Central memory CD8-positive, alpha-beta T cell (primary cell): Measurements from ENCODE around the gene PCDHB2.
"Not testable (repeated sequence)": the region's sequence is repeated elsewhere in the genome, so short reads cannot be mapped to it uniquely, and the experiment has no call there.

Source experiments
- ATAC-seq: fragments of 150-1000 bp; cut with Tn5 transposase; replicated peaks from 2 replicates; pipeline ENCODE4 v1.10.0; 2022; ENCODE audit warnings: mild to moderate bottlenecking, moderate FRiP score, moderate number of reproducible peaks; ENCODE audit not compliant: poor library complexity, severe bottlenecking; ENCODE audit errors: extremely low read depth
- DNase-seq, 2 donors: peaks; one replicate each; pipeline ENCODE4 v3.0.0; 2021; ENCODE audit warnings: low spot score in 2 of 2
- H3K27ac Mint-ChIP-seq: one replicate; pipeline ENCODE4 v1.8.0; 2022; ENCODE audit warnings: low read depth, mild to moderate bottlenecking, moderate library complexity, mixed read lengths
- H3K27me3 Mint-ChIP-seq: one replicate; pipeline ENCODE4 v1.8.0; 2022; ENCODE audit warnings: mixed read lengths
- H3K36me3 Mint-ChIP-seq: one replicate; pipeline ENCODE4 v1.8.0; 2022; ENCODE audit warnings: mild to moderate bottlenecking, moderate library complexity, mixed read lengths; ENCODE audit not compliant: insufficient read depth
- H3K4me1 Mint-ChIP-seq: one replicate; pipeline ENCODE4 v1.8.0; 2022; ENCODE audit warnings: mixed read lengths
- H3K4me3 Mint-ChIP-seq: one replicate; pipeline ENCODE4 v1.8.0; 2022; ENCODE audit warnings: mild to moderate bottlenecking, moderate library complexity, mixed read lengths
- H3K9me3 Mint-ChIP-seq: one replicate; pipeline ENCODE4 v1.8.0; 2022; ENCODE audit warnings: mixed read lengths

PCDHB2 gene

GRCh38 chr5:141102471-141102870, 8.1 kb downstream of the PCDHB2 start:
- DNase-seq, H3K4me1 Mint-ChIP-seq, H3K36me3 Mint-ChIP-seq, H3K9me3 Mint-ChIP-seq, H3K4me3 Mint-ChIP-seq, H3K27ac Mint-ChIP-seq, ATAC-seq: not testable (repeated sequence)
- peaks cover 19% of the 10 kb centered on the region for H3K27me3 Mint-ChIP-seq

GRCh38 chr5:141105350-141105749, 10.9 kb downstream of the PCDHB2 start:
- H3K27me3 Mint-ChIP-seq: peaks cover 4% of the 10 kb centered on the region

GRCh38 chr5:141119250-141119649, 24.8 kb downstream of the PCDHB2 start:
- no peak overlapping the region for H3K4me3 Mint-ChIP-seq
- H3K9me3 Mint-ChIP-seq: peaks cover 12% of the 10 kb centered on the region
- H3K4me1 Mint-ChIP-seq: no peaks in the 10 kb centered on the region
- no peak for DNase-seq
- ATAC-seq: no peak
- no peaks in the 10 kb centered on the region for H3K36me3 Mint-ChIP-seq
- no peak overlapping the region for H3K27ac Mint-ChIP-seq
- peaks cover 25% of the 10 kb centered on the region for H3K27me3 Mint-ChIP-seq

More at GRCh38 chr5:141105350-141105749, 10.9 kb downstream of the PCDHB2 start:
- no peaks in the 10 kb centered on the region for H3K9me3 Mint-ChIP-seq
- H3K36me3 Mint-ChIP-seq: no peaks in the 10 kb centered on the region
- DNase-seq (no peak), ATAC-seq (no peak)
- no peak overlapping the region for H3K27ac Mint-ChIP-seq
- H3K4me1 Mint-ChIP-seq: no peaks in the 10 kb centered on the region
- H3K4me3 Mint-ChIP-seq: no peak overlapping the region

GRCh38 chr5:141121563-141121962, 27.1 kb downstream of the PCDHB2 start, which contains the start of gene PCDHB4:
TSS of gene PCDHB4 (plus strand) at chr5:141121818. CDS start at chr5:141121999, 181 bp downstream.
- Mint-ChIP-seq H3K9me3 (peaks cover 2% of the 10 kb centered on the region), H3K27ac (no peak within 1 kb of the TSS), H3K36me3 (no peaks in the 10 kb centered on the region), H3K27me3 (peaks cover 18% of the 10 kb centered on the region), H3K4me3 (no peak within 1 kb of the TSS), H3K4me1 (no peaks in the 10 kb centered on the region)
- ATAC-seq: no peak
- no peak for DNase-seq

- DNase-seq: no peak
- Mint-ChIP-seq H3K4me3 (no peak overlapping the region), H3K9me3 (no peaks in the 10 kb centered on the region), H3K36me3 (no peaks in the 10 kb centered on the region), H3K27ac (no peak overlapping the region), H3K4me1 (no peaks in the 10 kb centered on the region), H3K27me3 (peaks cover 18% of the 10 kb centered on the region)
- no peak for ATAC-seq
Observed at GRCh38 chr5:141121985-141122384, 27.6 kb downstream of the PCDHB2 start.

GRCh38 chr5:141123396-141124135, 29.2 kb downstream of the PCDHB2 start:
- H3K9me3 Mint-ChIP-seq, ATAC-seq, DNase-seq, H3K27ac Mint-ChIP-seq, H3K4me3 Mint-ChIP-seq, H3K36me3 Mint-ChIP-seq, H3K4me1 Mint-ChIP-seq: not testable (repeated sequence)
- peaks cover 32% of the 10 kb centered on the region for H3K27me3 Mint-ChIP-seq

- no peak overlapping the region for H3K27ac Mint-ChIP-seq
- H3K27me3 Mint-ChIP-seq: peaks cover 30% of the 10 kb centered on the region
- no peak overlapping the region for H3K4me3 Mint-ChIP-seq
- no peaks in the 10 kb centered on the region for H3K36me3 Mint-ChIP-seq
- DNase-seq (no peak), ATAC-seq (no peak)
- H3K4me1 Mint-ChIP-seq: no peaks in the 10 kb centered on the region
- H3K9me3 Mint-ChIP-seq: no peaks in the 10 kb centered on the region
Observed at GRCh38 chr5:141127305-141127704, 32.9 kb downstream of the PCDHB2 start.

GRCh38 chr5:141135030-141135717, 40.8 kb downstream of the PCDHB2 start, which contains the start of gene PCDHB5:
TSS of gene PCDHB5 (plus strand) at chr5:141135206. CDS start at chr5:141135435, 229 bp downstream.
- H3K36me3 Mint-ChIP-seq: no peaks in the 10 kb centered on the region
- ATAC-seq: no peak
- peaks cover 7% of the 10 kb centered on the region for H3K4me1 Mint-ChIP-seq
- peaks cover 15% of the 10 kb centered on the region for H3K27me3 Mint-ChIP-seq
- H3K27ac Mint-ChIP-seq: no peak within 1 kb of the TSS
- peaks cover 11% of the 10 kb centered on the region for H3K9me3 Mint-ChIP-seq
- H3K4me3 Mint-ChIP-seq: peak within 1 kb of the TSS; percentile 59
- no peak for DNase-seq

- Mint-ChIP-seq H3K27ac (no peak overlapping the region), H3K27me3 (peaks cover 15% of the 10 kb centered on the region), H3K9me3 (peaks cover 11% of the 10 kb centered on the region), H3K36me3 (no peaks in the 10 kb centered on the region), H3K4me3 (no peak overlapping the region), H3K4me1 (peaks cover 7% of the 10 kb centered on the region)
- DNase-seq (no peak), ATAC-seq (no peak)
Observed at GRCh38 chr5:141135718-141136266, 41.4 kb downstream of the PCDHB2 start.

GRCh38 chr5:141137346-141137745, 42.9 kb downstream of the PCDHB2 start:
- H3K36me3 Mint-ChIP-seq, ATAC-seq, H3K4me1 Mint-ChIP-seq, H3K27ac Mint-ChIP-seq, H3K4me3 Mint-ChIP-seq, DNase-seq: not testable (repeated sequence)
- Mint-ChIP-seq H3K27me3 (peaks cover 15% of the 10 kb centered on the region), H3K9me3 (peaks cover 11% of the 10 kb centered on the region)
